ENCODE measurements around the gene SPDEF.

SPDEF gene

DNA sequence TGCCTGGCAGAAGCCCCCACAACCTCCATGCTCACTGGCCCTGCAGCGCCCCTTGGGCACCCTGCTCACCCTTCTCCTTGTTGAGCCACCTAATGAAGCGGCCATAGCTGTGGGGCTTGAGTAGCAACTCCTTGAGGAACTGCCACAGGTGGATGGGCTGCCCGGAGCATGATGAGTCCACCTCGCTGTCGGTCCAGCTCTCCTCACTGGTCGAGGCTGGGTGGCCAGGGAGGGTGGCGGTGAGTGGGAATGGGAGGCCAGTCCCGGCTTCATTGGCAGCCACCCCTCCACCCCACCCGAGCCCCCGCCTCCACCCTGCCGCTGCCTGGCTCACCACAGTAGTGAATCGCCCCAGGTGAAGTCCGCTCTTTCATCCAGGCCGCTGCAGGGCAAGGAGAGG lies 16.9 kb downstream of the SPDEF start:
- Histone ChIP-seq H3K27me3 (ENCODE audit: low read depth, low read length) (no peaks in the 10 kb centered on the region), H3K36me3 (ENCODE audit: control insufficient read depth in 1 of 2, insufficient read depth in 2 of 2, low read length in 2 of 2) (no peaks in the 10 kb centered on the region), H3K4me3 (ENCODE audit: low read depth in 1 of 2, low read length in 2 of 2) (no peak overlapping the region), H3K9me3 (ENCODE audit: control insufficient read depth in 1 of 2, low read length in 2 of 2) (no peaks in the 10 kb centered on the region), H3K27ac (ENCODE audit: low read length) (no peak overlapping the region), H3K4me1 (ENCODE audit: control insufficient read depth in 1 of 2, insufficient read depth in 2 of 2, low read length in 2 of 2) (no peaks in the 10 kb centered on the region)

DNA sequence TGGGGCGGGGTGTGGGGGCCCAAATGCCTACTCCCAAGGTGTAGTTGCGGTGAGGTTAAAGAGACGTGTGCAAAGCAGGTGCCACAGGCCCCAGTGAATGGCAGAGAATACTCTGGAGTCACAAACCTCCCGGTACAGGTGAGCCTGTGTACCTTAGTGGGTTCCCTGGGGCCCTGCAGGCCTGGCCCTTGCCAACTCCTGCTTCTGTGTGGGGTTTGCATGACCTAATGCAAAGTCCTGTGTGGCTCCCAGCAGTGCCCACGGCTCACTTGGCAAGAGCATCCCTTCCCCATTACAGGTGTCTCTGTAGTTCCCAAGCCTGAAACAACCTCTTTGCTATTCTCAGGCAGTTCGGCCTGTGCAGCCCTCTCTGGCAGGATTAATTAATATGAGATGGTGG lies 17.5 kb downstream of the SPDEF start:
- Histone ChIP-seq H3K27ac (ENCODE audit: low read length) (no peak overlapping the region), H3K36me3 (ENCODE audit: control insufficient read depth in 1 of 2, insufficient read depth in 2 of 2, low read length in 2 of 2) (no peaks in the 10 kb centered on the region), H3K27me3 (ENCODE audit: low read depth, low read length) (no peaks in the 10 kb centered on the region), H3K4me1 (ENCODE audit: control insufficient read depth in 1 of 2, insufficient read depth in 2 of 2, low read length in 2 of 2) (no peaks in the 10 kb centered on the region), H3K9me3 (ENCODE audit: control insufficient read depth in 1 of 2, low read length in 2 of 2) (no peaks in the 10 kb centered on the region), H3K4me3 (ENCODE audit: low read depth in 1 of 2, low read length in 2 of 2) (no peak overlapping the region)

DNA sequence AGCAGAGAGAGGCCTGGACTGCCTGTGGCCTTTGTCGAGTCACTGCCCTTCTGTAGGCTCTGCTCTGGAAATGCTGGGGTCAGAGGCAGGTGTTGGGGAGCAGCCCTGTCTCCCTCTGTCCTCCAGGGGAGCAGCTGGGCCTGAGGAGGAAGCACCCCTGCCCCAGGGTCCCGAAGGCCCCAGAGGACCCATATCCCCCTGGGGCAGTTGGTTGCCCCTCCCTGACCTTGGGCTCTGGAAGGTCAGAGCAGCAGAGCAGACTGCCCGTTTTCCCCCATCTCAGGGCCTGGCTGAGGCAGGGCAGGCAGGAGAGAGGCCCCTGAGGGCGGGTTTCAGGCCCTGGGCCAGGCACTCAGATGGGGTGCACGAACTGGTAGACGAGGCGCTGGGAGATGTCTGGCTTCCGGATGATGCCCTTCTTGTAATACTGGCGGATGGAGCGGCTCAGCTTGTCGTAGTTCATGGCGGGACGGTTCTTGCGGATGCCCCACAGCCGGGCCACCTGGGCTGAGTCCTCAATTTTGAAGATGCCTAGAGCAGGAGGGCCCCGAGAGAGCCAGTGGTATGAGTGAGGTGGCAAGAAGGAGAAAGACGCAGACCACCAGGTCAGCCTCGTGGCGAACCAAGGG lies 18.1 kb downstream of the SPDEF start:
- Histone ChIP-seq H3K9me3 (ENCODE audit: control insufficient read depth in 1 of 2, low read length in 2 of 2) (no peaks in the 10 kb centered on the region), H3K27ac (ENCODE audit: low read length) (no peak overlapping the region), H3K36me3 (ENCODE audit: control insufficient read depth in 1 of 2, insufficient read depth in 2 of 2, low read length in 2 of 2) (no peaks in the 10 kb centered on the region), H3K27me3 (ENCODE audit: low read depth, low read length) (no peaks in the 10 kb centered on the region), H3K4me1 (ENCODE audit: control insufficient read depth in 1 of 2, insufficient read depth in 2 of 2, low read length in 2 of 2) (no peaks in the 10 kb centered on the region), H3K4me3 (ENCODE audit: low read depth in 1 of 2, low read length in 2 of 2) (no peak overlapping the region)

DNA sequence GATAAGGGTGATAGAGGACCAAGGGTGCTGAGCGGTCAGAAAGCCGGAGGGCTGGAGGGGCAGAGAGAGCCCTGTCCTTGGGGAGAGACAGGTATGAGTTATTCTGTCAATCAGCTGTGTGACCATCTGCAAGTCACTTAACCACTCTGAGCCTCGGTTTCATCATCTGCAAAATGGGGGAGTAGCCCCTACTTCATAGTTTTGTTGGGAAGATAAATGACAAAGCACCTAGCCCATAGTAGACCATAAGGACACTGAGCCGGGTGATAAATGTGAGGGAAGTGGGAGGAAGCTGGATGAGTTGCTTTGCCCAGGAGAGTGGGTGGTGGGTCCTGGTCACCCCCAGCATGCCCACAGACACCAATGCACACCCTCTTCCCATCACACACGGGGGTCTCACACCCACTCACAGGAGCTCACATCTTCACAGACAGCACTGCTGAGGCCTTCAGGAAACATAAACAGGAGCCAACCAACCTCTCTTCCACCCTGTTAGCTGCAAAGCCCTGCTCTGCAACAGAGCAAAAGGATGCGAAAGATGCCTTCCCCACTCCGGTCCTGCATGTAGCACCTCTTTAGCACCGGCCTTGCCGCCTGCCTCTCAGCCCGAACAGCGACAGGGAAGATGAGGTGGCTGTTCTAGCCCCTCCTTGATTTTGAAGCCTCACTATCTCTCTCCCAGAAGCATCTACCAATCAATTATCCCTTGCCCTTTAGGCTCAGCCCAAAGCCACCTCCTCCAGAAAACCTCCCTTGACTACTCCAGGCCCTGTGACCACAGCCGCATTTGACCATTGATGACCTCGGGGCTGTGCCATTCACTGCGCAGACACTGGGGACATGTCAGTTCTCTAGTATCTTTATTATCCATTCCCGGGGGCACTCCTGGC lies 18.9 kb downstream of the SPDEF start:
- H3K27ac ChIP-seq (ENCODE audit: low read length): no peak overlapping the region
- no peak overlapping the region for H3K4me3 ChIP-seq (ENCODE audit: low read depth in 1 of 2, low read length in 2 of 2)
- no peaks in the 10 kb centered on the region for H3K4me1 ChIP-seq (ENCODE audit: control insufficient read depth in 1 of 2, insufficient read depth in 2 of 2, low read length in 2 of 2)
- H3K9me3 ChIP-seq (ENCODE audit: control insufficient read depth in 1 of 2, low read length in 2 of 2): no peaks in the 10 kb centered on the region
- H3K27me3 ChIP-seq (ENCODE audit: low read depth, low read length): no peaks in the 10 kb centered on the region
- no peaks in the 10 kb centered on the region for H3K36me3 ChIP-seq (ENCODE audit: control insufficient read depth in 1 of 2, insufficient read depth in 2 of 2, low read length in 2 of 2)

DNA sequence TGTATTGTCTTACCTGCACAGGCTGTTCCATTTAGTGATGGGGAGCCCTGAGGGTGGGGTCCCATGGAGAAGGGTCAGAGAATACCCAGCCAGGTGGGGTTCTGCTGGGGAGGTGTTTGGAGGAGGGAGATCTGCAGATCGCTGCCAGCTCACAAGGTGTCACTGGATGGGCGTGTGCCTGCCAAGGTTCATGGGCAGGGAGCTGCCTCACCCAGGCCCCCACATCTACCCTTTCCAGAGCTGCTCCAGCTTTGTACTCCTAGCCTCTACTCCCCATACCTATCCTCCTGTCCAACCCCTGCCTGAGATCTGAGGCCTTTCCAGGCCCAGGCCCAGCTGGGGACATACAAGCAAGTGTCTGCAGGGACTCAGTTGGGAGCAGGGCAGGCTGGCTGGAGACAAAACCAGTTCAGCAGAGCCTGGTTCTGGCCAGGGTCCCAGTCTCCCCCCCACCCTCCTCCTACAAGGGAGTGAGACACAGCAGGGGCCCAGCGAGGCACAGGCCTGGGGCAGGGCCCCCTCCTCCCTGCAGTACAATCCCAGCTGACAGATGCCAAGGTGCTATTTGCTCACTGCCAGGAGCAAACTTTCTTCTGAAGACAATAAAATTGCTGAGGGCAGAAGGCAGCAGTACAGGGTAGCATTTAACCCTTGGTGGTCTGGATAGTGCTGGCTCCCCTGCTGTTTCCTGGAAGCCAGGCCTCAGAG lies 19.7 kb downstream of the SPDEF start:
- H3K4me1 ChIP-seq (ENCODE audit: control insufficient read depth in 1 of 2, insufficient read depth in 2 of 2, low read length in 2 of 2): no peaks in the 10 kb centered on the region
- H3K27me3 ChIP-seq (ENCODE audit: low read depth, low read length): no peaks in the 10 kb centered on the region
- no peaks in the 10 kb centered on the region for H3K9me3 ChIP-seq (ENCODE audit: control insufficient read depth in 1 of 2, low read length in 2 of 2)
- no peak overlapping the region for H3K27ac ChIP-seq (ENCODE audit: low read length)
- no peaks in the 10 kb centered on the region for H3K36me3 ChIP-seq (ENCODE audit: control insufficient read depth in 1 of 2, insufficient read depth in 2 of 2, low read length in 2 of 2)
- H3K4me3 ChIP-seq (ENCODE audit: low read depth in 1 of 2, low read length in 2 of 2): no peak overlapping the region

DNA sequence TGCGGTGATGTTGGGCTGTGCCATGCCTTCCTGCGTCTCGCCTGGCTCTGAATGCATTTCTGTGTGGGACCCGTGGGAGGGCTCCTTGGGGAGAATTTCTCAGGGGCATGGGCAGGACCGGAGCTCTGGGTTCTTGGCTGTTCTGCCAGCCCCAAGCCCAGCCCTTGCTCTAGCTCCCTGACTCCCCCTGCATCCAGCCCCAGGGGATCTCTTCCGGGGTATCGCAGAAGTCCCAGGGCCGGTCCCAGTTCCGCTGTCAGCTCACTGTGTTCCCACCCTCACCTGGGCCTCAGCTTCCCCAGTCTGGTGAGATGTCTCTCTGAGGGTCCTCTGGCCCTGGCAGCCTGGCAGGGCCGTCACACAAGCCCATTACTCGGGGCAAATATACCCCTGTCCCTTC lies 20.5 kb downstream of the SPDEF start:
- Histone ChIP-seq H3K4me1 (ENCODE audit: control insufficient read depth in 1 of 2, insufficient read depth in 2 of 2, low read length in 2 of 2) (no peaks in the 10 kb centered on the region), H3K4me3 (ENCODE audit: low read depth in 1 of 2, low read length in 2 of 2) (no peak overlapping the region), H3K9me3 (ENCODE audit: control insufficient read depth in 1 of 2, low read length in 2 of 2) (no peaks in the 10 kb centered on the region), H3K36me3 (ENCODE audit: control insufficient read depth in 1 of 2, insufficient read depth in 2 of 2, low read length in 2 of 2) (no peaks in the 10 kb centered on the region), H3K27ac (ENCODE audit: low read length) (no peak overlapping the region), H3K27me3 (ENCODE audit: low read depth, low read length) (no peaks in the 10 kb centered on the region)

DNA sequence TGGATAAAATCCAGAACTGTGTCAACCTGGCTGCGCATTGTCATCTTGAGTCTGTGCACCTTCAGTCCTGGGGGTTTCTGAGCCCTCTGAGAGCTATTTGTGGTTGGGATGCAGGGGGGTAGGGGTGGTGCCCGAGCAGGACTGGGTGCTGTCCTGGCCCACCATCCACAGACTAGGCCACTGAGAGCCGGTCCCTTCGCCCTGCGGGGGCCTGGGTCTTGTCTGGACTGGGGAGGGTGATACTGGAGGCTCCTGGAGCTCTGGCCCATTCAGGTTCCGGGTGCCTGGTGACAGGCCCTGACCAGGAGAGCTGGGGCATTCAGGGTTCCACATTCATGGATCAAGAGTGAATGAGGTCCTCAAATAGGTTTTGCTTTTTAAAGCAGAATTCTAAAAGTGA lies 20.9 kb downstream of the SPDEF start:
- Histone ChIP-seq H3K4me3 (ENCODE audit: low read depth in 1 of 2, low read length in 2 of 2) (no peak overlapping the region), H3K27ac (ENCODE audit: low read length) (no peak overlapping the region), H3K9me3 (ENCODE audit: control insufficient read depth in 1 of 2, low read length in 2 of 2) (no peaks in the 10 kb centered on the region), H3K36me3 (ENCODE audit: control insufficient read depth in 1 of 2, insufficient read depth in 2 of 2, low read length in 2 of 2) (no peaks in the 10 kb centered on the region), H3K27me3 (ENCODE audit: low read depth, low read length) (no peaks in the 10 kb centered on the region), H3K4me1 (ENCODE audit: control insufficient read depth in 1 of 2, insufficient read depth in 2 of 2, low read length in 2 of 2) (no peaks in the 10 kb centered on the region)

DNA sequence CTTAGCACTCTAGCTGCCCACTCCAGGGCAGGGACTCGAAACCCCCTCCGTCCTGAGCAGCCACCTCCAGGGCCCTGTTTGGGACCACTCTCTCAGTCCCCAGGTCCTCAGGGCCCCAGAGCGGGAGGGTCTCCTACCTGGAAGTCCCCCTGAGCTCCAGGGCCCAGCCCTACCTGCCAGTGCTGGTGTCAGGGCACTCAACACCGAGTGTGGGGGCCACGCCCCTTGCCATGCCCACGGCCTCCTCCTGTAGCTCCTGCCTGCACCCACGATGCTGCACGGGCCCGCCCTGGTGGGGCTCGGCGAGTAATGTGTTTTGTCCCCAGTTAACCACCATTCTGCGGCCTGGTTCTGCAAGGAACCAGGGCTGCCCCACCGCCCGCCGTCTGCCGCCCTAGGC lies 21.5 kb downstream of the SPDEF start:
- Histone ChIP-seq H3K27ac (ENCODE audit: low read length) (no peak overlapping the region), H3K27me3 (ENCODE audit: low read depth, low read length) (no peaks in the 10 kb centered on the region)

DNA sequence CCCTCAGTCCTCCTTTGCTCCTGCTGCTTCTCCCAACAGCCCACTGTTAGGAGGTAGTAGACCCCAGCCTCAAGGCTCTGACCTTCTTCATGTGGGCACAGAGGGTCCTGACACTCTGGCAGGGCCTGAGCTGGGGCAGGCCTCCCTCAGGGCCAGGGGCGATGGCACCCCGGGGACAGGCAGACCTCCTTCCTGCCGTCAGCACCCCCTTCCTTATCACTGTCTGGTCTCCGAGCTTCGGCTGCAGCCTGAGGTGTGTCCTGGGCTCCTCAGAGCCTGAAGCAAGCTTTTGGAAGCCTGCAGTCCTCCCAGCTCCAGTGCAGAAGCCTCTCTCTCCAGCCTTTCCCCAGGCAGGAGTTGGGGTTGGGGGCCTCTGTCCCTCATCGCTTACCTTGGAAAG lies 22.0 kb downstream of the SPDEF start:
- no peaks in the 10 kb centered on the region for H3K27me3 ChIP-seq (ENCODE audit: low read depth, low read length)
- H3K27ac ChIP-seq (ENCODE audit: low read length): no peak overlapping the region
- no peaks in the 10 kb centered on the region for H3K4me1 ChIP-seq (ENCODE audit: control insufficient read depth in 1 of 2, insufficient read depth in 2 of 2, low read length in 2 of 2)
- H3K36me3 ChIP-seq (ENCODE audit: control insufficient read depth in 1 of 2, insufficient read depth in 2 of 2, low read length in 2 of 2): no peaks in the 10 kb centered on the region
- H3K4me3 ChIP-seq (ENCODE audit: low read depth in 1 of 2, low read length in 2 of 2): no peak overlapping the region
- H3K9me3 ChIP-seq (ENCODE audit: control insufficient read depth in 1 of 2, low read length in 2 of 2): no peaks in the 10 kb centered on the region

More for the DNA sequence above, 21.5 kb downstream of the SPDEF start:
- Histone ChIP-seq H3K36me3 (ENCODE audit: control insufficient read depth in 1 of 2, insufficient read depth in 2 of 2, low read length in 2 of 2) (no peaks in the 10 kb centered on the region), H3K9me3 (ENCODE audit: control insufficient read depth in 1 of 2, low read length in 2 of 2) (no peaks in the 10 kb centered on the region), H3K4me1 (ENCODE audit: control insufficient read depth in 1 of 2, insufficient read depth in 2 of 2, low read length in 2 of 2) (no peaks in the 10 kb centered on the region), H3K4me3 (ENCODE audit: low read depth in 1 of 2, low read length in 2 of 2) (no peak overlapping the region)

DNA sequence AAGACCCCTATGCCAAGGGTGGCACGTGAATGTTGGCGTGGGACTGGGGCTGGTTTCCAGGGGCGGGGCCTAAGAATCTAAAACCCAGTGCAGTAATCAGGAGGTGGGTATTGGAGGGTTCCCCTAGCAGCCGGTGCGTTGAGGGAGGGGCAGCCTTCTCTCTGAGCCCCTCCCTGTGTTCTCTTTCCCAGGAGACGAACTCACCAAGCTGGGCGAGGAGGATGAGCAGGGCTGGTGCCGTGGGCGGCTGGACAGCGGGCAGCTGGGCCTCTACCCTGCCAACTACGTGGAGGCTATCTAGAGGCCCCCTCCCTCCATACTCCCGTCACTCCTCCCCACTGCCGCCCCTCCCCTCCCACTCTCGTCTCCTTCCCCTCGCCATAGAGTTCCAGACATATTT lies 23.9 kb downstream of the SPDEF start:
- Histone ChIP-seq H3K27ac (ENCODE audit: low read length) (no peak overlapping the region), H3K4me3 (ENCODE audit: low read depth in 1 of 2, low read length in 2 of 2) (no peak overlapping the region), H3K9me3 (ENCODE audit: control insufficient read depth in 1 of 2, low read length in 2 of 2) (no peaks in the 10 kb centered on the region), H3K27me3 (ENCODE audit: low read depth, low read length) (no peaks in the 10 kb centered on the region), H3K36me3 (ENCODE audit: control insufficient read depth in 1 of 2, insufficient read depth in 2 of 2, low read length in 2 of 2) (no peaks in the 10 kb centered on the region), H3K4me1 (ENCODE audit: control insufficient read depth in 1 of 2, insufficient read depth in 2 of 2, low read length in 2 of 2) (no peaks in the 10 kb centered on the region)

DNA sequence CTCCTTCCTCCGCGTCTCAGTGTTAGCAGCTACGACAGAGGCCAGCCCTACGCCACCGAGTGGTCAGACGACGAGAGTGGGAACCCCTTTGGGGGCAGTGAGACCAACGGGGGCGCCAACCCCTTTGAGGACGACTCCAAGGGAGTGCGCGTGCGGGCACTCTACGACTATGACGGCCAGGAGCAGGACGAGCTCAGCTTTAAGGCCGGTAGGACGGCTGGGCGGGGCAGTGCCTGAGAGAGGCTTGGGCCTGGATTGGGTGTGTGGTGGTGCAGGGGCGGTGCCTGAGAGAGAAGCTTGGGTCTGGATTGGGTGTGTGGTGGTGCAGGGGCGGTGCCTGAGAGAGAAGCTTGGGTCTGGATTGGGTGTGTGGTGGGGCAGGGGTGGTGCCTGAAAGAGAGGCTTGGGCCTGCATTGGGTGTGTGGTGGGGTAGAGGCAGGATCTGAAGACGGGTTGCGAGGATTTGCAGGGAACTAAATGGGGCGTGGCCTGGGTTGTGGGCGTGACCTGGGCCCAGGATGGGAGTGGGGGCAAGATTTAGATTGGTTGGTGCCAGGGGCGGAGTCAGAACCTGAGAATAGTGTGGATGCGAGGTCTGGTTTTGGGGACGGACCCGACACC lies 24.4 kb downstream of the SPDEF start:
- Histone ChIP-seq H3K4me1 (ENCODE audit: control insufficient read depth in 1 of 2, insufficient read depth in 2 of 2, low read length in 2 of 2) (peaks cover 0 to under 1% of the 10 kb centered on the region in 2 donors), H3K36me3 (ENCODE audit: control insufficient read depth in 1 of 2, insufficient read depth in 2 of 2, low read length in 2 of 2) (no peaks in the 10 kb centered on the region), H3K9me3 (ENCODE audit: control insufficient read depth in 1 of 2, low read length in 2 of 2) (no peaks in the 10 kb centered on the region), H3K27me3 (ENCODE audit: low read depth, low read length) (no peaks in the 10 kb centered on the region), H3K4me3 (ENCODE audit: low read depth in 1 of 2, low read length in 2 of 2) (no peak overlapping the region), H3K27ac (ENCODE audit: low read length) (no peak overlapping the region)
